Measurements from ENCODE around the gene ZACN.
"Not testable (repeated sequence)": the region's sequence is repeated elsewhere in the genome, so short reads cannot be mapped to it uniquely, and the experiment has no call there.

ZACN gene

DNA sequence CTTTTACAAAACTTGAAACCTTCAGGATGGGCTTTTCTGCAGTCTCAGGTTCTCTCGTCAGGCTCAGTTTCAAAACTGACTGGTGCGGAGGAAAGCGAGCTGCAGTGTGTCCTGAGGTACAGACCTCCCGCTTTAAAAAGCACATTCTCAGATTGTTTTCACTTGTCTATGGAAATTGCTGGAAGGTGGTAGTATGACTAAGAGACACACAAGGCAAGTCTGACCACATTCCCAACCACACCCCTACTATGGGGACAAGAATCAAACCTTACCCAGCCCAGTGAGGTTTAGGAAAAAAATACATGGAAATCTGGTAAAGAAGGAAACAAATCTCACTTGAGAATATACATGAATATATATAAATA, 24.9 kb upstream of the ZACN start:
- DNase-seq, result no peak

- DNase-seq, result no peak
Measured at GRCh38 chr17:76056882-76057281, 22.1 kb upstream of the ZACN start.

- DNase-seq, result not testable (repeated sequence)
Measured at GRCh38 chr17:76058264-76058663, 20.7 kb upstream of the ZACN start.

GRCh38 chr17:76063875-76064546, 15.0 kb upstream of the ZACN start:
- no peak for DNase-seq

DNA sequence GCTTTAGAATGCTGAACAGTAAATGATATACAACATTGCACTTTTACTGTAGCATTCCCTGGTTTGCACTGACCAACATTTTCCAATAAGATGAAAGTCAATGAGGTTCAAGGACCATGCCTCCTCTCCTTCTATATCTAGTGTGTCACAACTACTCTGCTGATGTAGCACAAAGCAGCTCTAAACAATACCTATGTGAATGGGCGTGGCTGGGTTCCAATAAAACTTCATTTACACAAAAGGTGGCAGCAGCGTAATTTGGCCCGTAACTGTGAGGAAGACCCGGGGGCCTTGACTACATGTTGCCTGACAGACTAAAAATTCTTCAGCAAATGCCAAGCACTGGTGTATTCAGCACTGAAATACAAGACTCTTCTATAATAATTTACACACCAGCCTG, 13.2 kb upstream of the ZACN start:
- DNase-seq, result no peak

- no peak for DNase-seq
Measured at GRCh38 chr17:76071531-76072147, 7.3 kb upstream of the ZACN start.

DNA sequence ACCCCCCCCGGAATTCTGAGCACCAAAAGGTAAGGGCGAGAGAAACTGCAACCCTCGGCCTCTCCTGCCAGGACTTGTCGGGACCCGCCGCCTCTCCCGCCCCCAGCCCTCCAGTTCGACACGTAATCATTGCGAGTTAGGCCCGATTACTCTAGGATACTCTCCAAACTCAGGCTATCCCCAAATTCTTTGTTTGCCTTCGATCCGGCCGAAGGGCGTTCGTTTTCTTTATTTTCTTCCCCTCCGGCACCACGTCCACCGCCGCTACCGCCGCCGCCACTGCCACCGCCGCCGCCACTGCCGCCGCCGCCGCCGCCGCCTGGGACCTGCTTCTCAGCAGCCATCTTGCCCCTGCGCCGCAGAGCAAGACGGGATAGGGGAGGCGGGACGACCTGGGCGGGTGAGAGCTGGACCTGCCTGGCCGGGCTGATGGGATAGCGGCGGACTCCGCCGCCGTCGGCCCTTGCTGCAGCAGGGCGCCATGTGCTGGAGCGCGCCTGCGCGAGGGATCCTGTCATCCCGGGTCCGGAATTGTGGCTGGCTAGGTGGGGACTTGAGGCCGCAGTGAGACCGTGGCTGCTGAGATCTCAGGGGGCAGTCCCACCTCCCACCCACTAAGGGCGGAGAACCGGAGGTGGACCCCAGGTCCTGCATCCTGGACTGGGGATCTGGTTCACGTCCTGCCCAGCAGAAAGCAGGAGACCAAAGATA, 6.7 kb upstream of the ZACN start, which contains the start of gene SRP68:
SRP68 (minus strand) TSS at position 370 of the 711 bp plus-strand sequence; CDS start at position 344, 26 bp downstream.
- peak; percentile 85 for DNase-seq

GRCh38 chr17:76074390-76075363, 4.3 kb upstream of the ZACN start, which contains the start of gene GALR2:
Gene GALR2 (plus strand): TSS chr17:76074781. CDS start chr17:76074884, 103 bp downstream.
- DNase-seq, result no peak

- peak; percentile 29 for DNase-seq
Measured at GRCh38 chr17:76075364-76076145, 3.4 kb upstream of the ZACN start.

DNA sequence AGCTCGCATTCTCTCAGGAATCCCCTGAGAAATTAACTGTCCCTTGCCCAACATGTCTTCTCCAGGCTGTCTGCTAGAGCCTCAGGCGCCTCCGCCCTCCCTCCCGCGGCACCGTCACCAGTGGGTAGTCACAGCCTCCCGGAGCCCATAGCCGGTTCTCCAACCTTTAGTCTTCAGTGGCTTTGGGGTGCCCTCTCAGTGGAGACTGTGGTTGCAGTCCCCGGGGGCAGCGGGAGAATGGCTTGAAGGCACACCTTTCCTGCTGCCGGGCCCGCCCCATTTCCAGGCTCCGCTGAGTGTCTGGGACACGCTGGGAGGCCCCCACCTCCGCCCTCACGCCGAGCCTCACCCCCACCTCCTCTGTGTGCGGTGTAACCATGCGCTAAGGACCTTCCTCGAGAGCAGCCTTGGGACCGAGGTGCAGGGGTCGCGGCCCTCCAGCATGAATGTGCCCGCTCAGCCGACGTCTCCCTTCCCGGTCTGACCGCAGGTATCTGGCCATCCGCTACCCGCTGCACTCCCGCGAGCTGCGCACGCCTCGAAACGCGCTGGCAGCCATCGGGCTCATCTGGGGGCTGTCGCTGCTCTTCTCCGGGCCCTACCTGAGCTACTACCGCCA, 2.7 kb upstream of the ZACN start:
- DNase-seq, result no peak

- no peak for DNase-seq
Measured at GRCh38 chr17:76076765-76077583, 2.0 kb upstream of the ZACN start.

GRCh38 chr17:76077584-76078110, 1.3 kb upstream of the ZACN start:
- no peak for DNase-seq

GRCh38 chr17:76078370-76078769, 612 bp upstream of the ZACN start:
- DNase-seq, result not testable (repeated sequence)

GRCh38 chr17:76079535-76079955, 563 bp downstream of the ZACN start:
- DNase-seq, result no peak

DNA sequence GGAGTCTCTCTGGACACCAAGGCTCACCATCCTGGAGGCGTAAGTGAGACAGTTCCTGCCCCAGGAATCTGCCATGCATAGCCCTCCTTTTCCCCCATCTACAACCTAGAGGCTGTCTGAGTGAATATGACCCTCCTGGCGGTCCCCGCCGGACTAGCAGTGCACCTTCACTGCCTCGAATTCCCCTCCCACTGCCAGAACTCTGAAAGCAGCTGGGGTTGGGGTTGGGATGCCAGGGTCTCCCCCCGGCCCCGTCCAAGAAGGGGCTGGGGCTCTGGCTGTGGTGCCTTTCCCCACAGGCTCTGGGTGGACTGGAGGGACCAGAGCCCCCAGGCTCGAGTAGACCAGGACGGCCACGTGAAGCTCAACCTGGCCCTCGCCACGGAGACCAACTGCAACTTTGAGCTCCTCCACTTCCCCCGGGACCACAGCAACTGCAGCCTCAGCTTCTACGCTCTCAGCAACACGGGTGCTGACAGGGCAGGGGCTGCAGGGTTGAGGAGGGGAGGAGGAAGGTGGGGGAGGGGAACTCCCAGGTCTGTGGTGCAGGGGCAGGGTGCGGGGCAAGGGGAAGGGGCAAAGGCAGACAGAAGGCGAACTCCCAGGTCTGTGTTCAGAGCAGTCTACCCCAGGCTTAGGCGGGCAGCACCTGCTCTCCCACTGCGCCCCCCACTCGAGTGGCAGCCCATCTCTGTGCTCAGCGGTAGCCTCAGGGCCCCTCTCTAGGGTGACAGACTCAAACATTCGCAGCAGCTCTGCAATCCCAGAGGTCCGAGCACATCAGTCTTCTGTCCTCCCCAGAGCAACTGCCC, 1.2 kb downstream of the ZACN start:
- no peak for DNase-seq

DNA sequence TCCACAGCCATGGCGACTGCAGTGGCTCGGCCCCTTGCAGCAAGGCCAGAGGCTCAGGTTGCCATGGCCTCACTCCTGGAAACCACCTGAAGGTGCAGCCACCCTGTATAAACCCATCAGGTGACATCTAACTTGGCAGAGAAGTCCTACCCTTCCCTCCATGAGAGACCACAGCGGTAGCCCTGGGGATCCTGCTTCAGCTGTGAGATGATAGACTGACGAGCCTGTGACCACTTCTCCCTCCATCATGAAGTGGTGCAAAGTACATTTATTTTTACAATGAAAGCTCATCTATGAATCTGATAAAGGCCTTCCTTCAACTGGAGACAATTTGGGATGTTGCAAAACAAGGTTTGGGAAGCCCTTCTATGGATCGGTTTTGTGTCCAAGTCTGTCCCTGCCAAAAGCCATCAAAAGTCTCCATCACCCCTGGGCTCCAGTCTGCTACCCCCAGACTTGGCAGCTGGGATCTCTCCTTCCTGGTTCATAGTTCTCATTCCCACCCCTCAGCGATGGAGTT, 1.8 kb downstream of the ZACN start:
- DNase-seq, result no peak

DNA sequence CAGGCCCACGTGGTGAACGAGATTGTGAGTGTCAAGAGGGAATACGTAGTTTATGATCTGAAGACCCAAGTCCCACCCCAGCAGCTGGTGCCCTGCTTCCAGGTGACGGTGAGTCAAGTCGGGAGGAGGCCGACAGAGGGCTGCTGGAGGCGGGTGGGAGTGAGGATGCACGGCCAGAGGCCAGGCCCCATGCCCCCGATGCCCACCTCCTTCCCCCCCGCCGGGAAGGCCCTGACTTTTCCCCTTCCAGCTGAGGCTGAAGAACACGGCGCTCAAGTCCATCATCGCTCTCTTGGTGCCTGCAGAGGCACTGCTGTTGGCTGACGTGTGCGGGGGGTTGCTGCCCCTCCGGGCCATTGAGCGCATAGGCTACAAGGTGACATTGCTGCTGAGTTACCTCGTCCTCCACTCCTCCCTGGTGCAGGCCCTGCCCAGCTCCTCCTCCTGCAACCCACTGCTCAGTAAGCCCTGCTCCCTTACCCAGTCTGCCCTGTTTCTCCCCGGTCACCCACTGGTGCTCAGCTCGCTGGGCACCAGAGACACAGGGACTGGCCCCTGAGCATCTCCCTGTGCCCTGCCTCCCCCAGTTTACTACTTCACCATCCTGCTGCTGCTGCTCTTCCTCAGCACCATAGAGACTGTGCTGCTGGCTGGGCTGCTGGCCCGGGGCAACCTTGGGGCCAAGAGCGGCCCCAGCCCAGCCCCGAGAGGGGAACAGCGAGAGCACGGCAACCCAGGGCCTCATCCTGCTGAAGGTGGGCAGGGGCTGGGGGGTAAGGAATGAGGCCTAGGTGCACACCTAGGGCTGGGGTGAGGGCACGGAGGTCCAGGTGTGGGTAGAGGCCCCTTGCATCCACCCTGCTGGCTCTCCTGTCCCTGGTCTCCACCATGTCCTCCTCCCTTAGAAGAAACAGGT, 2.6 kb downstream of the ZACN start:
- no peak for DNase-seq

Data from COR-L47 (cell line).